Astrocyte of the spinal cord (primary cell): ENCODE results near the gene SLC6A3.

ENCODE experiments used
- DNase-seq: peaks from one replicate; pipeline ENCODE4 v3.0.0; 2011; ENCODE audit warnings: low read depth, low spot score
- H3K4me3 ChIP-seq: 2 replicates; pipeline ENCODE4 v1.5.1; 2011; ENCODE audit warnings: low read depth, mild to moderate bottlenecking, low read length, moderate library complexity
- CTCF ChIP-seq: IDR thresholded peaks from 2 replicates; pipeline ENCODE4 v1.5.1; 2012; ENCODE audit warnings: low read depth, mild to moderate bottlenecking, low read length, inconsistent platforms
- in situ Hi-C: cut with HindIII; loops from 2 replicates; pipeline ENCODE4 v1.10.0; 2017; ENCODE audit warnings: low sequenced_read_pairs

Gene SLC6A3

GRCh38 chr5:1442222-1443145 is 2.8 kb downstream of the SLC6A3 start:
- DNase-seq, result no peak
- in situ Hi-C loops, result no loop called here

GRCh38 chr5:1441166-1441865 is 3.9 kb downstream of the SLC6A3 start:
- TF ChIP-seq CTCF, result no peak
- no peak for DNase-seq
- in situ Hi-C loops, result no loop called here
- H3K4me3 ChIP-seq, result no peak overlapping the region

More at GRCh38 chr5:1442222-1443145, 2.8 kb downstream of the SLC6A3 start:
- no peak overlapping the region for H3K4me3 ChIP-seq
- no peak for TF ChIP-seq CTCF

GRCh38 chr5:1440098-1440493 is 5.1 kb downstream of the SLC6A3 start:
- TF ChIP-seq CTCF, result no peak
- in situ Hi-C loops, result no loop called here

GRCh38 chr5:1439388-1440097 is 5.7 kb downstream of the SLC6A3 start:
- no peak for TF ChIP-seq CTCF
- DNase-seq, result no peak
- in situ Hi-C loops, result no loop called here
- no peak overlapping the region for H3K4me3 ChIP-seq

More at GRCh38 chr5:1440098-1440493, 5.1 kb downstream of the SLC6A3 start:
- DNase-seq, result no peak
- H3K4me3 ChIP-seq, result no peak overlapping the region

- no peak for TF ChIP-seq CTCF
- DNase-seq, result no peak
- in situ Hi-C loops, result no loop called here
- H3K4me3 ChIP-seq, result no peak overlapping the region
Observed at GRCh38 chr5:1438871-1439270, 6.4 kb downstream of the SLC6A3 start.

GRCh38 chr5:1437876-1438559 is 7.2 kb downstream of the SLC6A3 start:
- no peak overlapping the region for H3K4me3 ChIP-seq
- no peak for TF ChIP-seq CTCF
- no peak for DNase-seq
- in situ Hi-C loops, result no loop called here
